ENCODE data around the gene PRH2.
A peak's percentile ranks its signal among the peaks of the same experiment; 100 is the strongest.

Gene PRH2

GRCh38 chr12:10960211-10960610, 31.2 kb downstream of the PRH2 start:
- no peak for DNase-seq (ENCODE audit: low read depth)

- no peak for DNase-seq (ENCODE audit: low read depth)
Measured at GRCh38 chr12:10965476-10965875, 36.4 kb downstream of the PRH2 start.

GRCh38 chr12:10966314-10966713, 37.3 kb downstream of the PRH2 start:
- DNase-seq (ENCODE audit: low read depth), result no peak

- peak; percentile 89 for DNase-seq (ENCODE audit: low read depth)
Measured at GRCh38 chr12:10967409-10967808, 38.4 kb downstream of the PRH2 start.

GRCh38 chr12:10968765-10969456, 39.9 kb downstream of the PRH2 start:
- DNase-seq (ENCODE audit: low read depth), result peak; percentile 40

- DNase-seq (ENCODE audit: low read depth), result no peak
Measured at GRCh38 chr12:10974965-10975364, 45.9 kb downstream of the PRH2 start.

GRCh38 chr12:10982244-10982643, 53.2 kb downstream of the PRH2 start:
- no peak for DNase-seq (ENCODE audit: low read depth)
